K562 (cell line): ENCODE results near the gene TTC9C. TPM values are rescaled to one million over a fixed set of nuclear protein-coding genes. Genes with fewer than 3 reads are reported as not detected.

ENCODE experiments used
- ATF4 ChIP-seq: fragments of 450-650 bp; formaldehyde crosslinking; IDR thresholded peaks from 2 replicates; pipeline ENCODE4 v1.4.0; 2022; ENCODE audit warnings: mild to moderate bottlenecking, moderate library complexity
- NFE2L1 ChIP-seq: fragments of 450-650 bp; IDR thresholded peaks from 2 replicates; pipeline ENCODE4 v1.6.1; 2016; ENCODE audit warnings: missing genetic modification characterization, low read depth, mild to moderate bottlenecking, missing compliant biosample characterization, moderate library complexity, borderline replicate concordance
- PCBP2 ChIP-seq: fragments of 200-400 bp; formaldehyde crosslinking; IDR thresholded peaks from 2 replicates; pipeline ENCODE4 v1.6.1; 2018; ENCODE audit warnings: low read length, low read depth, mild to moderate bottlenecking, moderate library complexity; ENCODE audit not compliant: poor library complexity, severe bottlenecking
- POLR3A ChIP-seq: IDR thresholded peaks from 2 replicates; pipeline ENCODE4 v1.6.1; 2011; ENCODE audit warnings: borderline replicate concordance, mild to moderate bottlenecking, moderate library complexity; ENCODE audit not compliant: insufficient read length, insufficient read depth; ENCODE audit errors: extremely low read depth
- RHOXF2B ChIP-seq: fragments of 250-450 bp; sonication (Bioruptor Pico); conservative IDR thresholded peaks from 2 replicates; pipeline ENCODE4 v1.5.1; 2021
- RREB1 ChIP-seq: fragments of 250-450 bp; sonication (Bioruptor Pico); IDR thresholded peaks from 2 replicates; pipeline ENCODE4 v1.4.0; 2020
- SFPQ ChIP-seq: fragments of 200-400 bp; formaldehyde crosslinking; IDR thresholded peaks from 2 replicates; pipeline ENCODE4 v1.6.1; 2017; ENCODE audit warnings: mild to moderate bottlenecking, low read depth, low read length, moderate library complexity
- SLC30A9 ChIP-seq: fragments of 250-450 bp; sonication (Bioruptor Pico); IDR thresholded peaks from 2 replicates; pipeline ENCODE4 v1.8.0; 2022; ENCODE audit warnings: mild to moderate bottlenecking, moderate library complexity
- TCF15 ChIP-seq: fragments of 250-450 bp; sonication (Bioruptor Pico); IDR thresholded peaks from 2 replicates; pipeline ENCODE4 v1.8.0; 2022; ENCODE audit warnings: moderate library complexity, mild to moderate bottlenecking, inconsistent platforms
- TFE3 ChIP-seq: fragments of 450-650 bp; formaldehyde crosslinking; IDR thresholded peaks from 2 replicates; pipeline ENCODE4 v1.4.0; 2020; ENCODE audit warnings: mild to moderate bottlenecking, mixed read lengths
- TSC22D4 ChIP-seq: fragments of 450-650 bp; IDR thresholded peaks from 2 replicates; pipeline ENCODE4 v1.6.1; 2016; ENCODE audit warnings: missing genetic modification characterization, missing biosample characterization, control low read depth
- ZBTB1 ChIP-seq: sonication (generic); formaldehyde crosslinking; IDR thresholded peaks from 2 replicates; pipeline ENCODE4 v1.8.1; 2023; ENCODE audit warnings: missing genetic modification reagents, low read depth, mild to moderate bottlenecking, borderline replicate concordance
- ZNF445 ChIP-seq: fragments of 250-450 bp; sonication (Bioruptor Pico); IDR thresholded peaks from 2 replicates; pipeline ENCODE4 v1.4.0; 2020; ENCODE audit warnings: low read depth, mild to moderate bottlenecking, moderate library complexity
- polyA plus RNA-seq, 8 experiments: library from polyadenylated mRNA; depleted of rRNA in 4 of 8; stranded (reverse) in 5 of 8; unstranded in 3 of 8; fragments of >200 nt; fragmentation: Nextera tagmentation in 2 of 8; fragmentation: Illumina TruSeq in 1 of 8; extraction: Ambion mirVana in 2 of 8; extraction: Trizol in 1 of 8; gene quantifications; 2 replicates each; pipeline versions ENCODE4 v1.2.1 to v1.2.3, GENCODE V29; 2011 to 2014; ENCODE audit warnings: inconsistent platforms in 1 of 8, missing spikeins in 1 of 8
- total RNA-seq, 7 experiments: library from RNA; depleted of rRNA in 6 of 7; stranded (reverse); fragments of >200 nt in 6 of 7; fragmentation: Illumina TruSeq in 2 of 7; extraction: Trizol in 2 of 7; gene quantifications; 2 replicates each; pipeline versions ENCODE4 v1.2.1 to v1.2.3, GENCODE V29; 2011 to 2021; ENCODE audit warnings: low replicate concordance in 1 of 7

The TTC9C gene
- total and polyA plus RNA-seq, 9 of the 15 experiments (the other 6 are each of a cell fraction or from before 2014, with no cell fraction given): 32.8 to 59.0 (median 37.1) TPM

GRCh38 chr11:62705880-62706849, 22.1 kb upstream of the TTC9C start (continued):
- TF ChIP-seq RREB1 (no peak), ZBTB1 (CRISPR knock-in tag) (no peak), TCF15 (CRISPR knock-in tag) (no peak), RHOXF2B (CRISPR knock-in tag) (no peak), PCBP2 (no peak), ATF4 (no peak), SFPQ (no peak), NFE2L1 (tag) (no peak), ZNF445 (no peak), SLC30A9 (CRISPR knock-in tag) (no peak), TSC22D4 (no peak), TFE3 (no peak), POLR3A (no peak)
